HUDEP-2 (cell line): ENCODE measurements around the gene MEIS1.

Experiments
- DNase-seq, 76 experiments: peaks; one replicate each; lab custom pipeline; 2025; ENCODE audit not compliant: unreplicated experiment in 76 of 76; lab: John Stamatoyannopoulos, UW

MEIS1 gene

DNA sequence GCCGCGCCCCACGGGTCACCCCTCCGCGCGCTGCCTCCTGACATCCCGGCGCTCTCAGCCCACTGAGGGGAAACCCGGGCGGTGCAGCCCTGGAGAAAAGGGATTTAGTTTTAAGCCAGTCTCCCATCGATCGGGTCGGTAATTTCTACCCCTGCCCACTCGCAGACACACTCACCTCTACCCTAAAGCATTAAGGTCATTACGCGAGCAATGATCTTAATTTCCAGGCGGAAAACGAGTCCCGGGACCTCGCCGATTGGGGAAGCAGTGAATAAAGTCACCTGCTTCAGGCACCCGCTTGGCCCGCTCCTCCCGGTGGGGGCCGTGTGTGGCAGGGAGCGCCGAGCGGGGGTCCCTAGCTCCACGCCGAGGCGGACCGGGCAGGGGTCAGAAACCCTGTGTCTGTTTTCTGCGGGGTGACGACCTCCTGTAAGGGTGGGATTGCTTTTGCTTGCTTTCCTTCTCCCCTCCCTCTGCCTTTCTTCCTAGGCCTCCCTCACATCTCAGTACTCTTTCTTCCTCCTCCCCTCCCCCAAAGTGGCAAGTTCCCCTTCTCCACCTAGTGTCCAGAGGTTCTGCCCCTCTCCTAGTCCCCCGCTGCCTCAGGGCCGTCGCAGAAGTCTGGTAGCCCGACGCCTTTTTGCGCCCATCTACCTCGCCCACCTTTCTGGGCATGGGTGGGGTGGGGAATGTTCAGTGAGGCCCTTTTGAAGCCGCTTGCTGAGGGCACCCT, 142.6 kb downstream of the MEIS1 start:
- DNase-seq, result no peak

DNA sequence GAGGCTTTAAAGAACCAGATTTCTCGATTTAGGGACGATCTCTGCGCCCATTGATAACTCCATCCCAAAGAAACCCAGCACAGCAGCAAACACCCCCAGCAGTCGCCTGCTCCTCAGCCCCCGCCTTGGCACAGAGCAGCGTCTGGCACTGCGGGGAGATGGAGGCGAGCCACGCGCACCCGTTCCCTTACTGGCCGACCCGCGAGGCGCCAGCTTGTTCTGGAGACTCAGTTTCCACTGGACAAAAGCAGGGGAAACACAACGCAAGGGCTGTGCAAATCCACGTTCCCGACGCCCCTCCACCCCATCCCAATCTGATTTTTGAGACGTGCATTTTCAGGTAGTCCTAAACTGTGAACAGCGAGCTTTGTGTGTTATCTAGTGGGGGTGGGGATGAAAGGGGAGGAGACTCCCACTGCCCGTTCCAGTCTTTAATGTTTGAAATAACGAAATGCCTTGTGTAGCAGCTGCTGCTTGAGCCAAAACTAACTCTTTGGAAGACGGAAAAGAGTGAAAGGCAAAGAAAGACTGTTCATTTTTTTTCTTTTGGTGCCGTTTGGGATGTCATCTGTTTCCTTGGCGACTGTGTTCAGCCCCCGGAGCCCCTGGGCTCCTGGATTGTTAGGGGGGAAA, 143.2 kb downstream of the MEIS1 start:
- no peak for DNase-seq

DNA sequence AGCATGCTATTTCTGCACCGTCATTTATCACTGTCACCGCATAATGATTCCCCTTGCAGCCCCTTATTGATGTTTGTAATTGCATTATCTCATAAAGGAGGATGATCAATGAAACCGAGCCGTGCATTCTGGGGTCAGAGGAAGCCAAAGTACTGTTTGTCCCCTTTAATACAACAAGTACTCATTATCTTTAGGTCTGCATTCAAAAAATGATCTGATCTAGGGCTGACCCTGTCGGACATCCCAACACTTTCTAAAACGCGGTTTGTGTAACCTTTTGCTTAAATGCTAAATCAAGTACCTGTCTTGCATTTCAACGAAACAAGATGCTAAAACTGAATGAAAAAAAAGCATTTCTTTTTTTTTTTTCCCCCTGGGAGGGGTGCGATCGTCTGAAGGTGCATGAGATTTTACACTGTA, 143.8 kb downstream of the MEIS1 start:
- no peak for DNase-seq

DNA sequence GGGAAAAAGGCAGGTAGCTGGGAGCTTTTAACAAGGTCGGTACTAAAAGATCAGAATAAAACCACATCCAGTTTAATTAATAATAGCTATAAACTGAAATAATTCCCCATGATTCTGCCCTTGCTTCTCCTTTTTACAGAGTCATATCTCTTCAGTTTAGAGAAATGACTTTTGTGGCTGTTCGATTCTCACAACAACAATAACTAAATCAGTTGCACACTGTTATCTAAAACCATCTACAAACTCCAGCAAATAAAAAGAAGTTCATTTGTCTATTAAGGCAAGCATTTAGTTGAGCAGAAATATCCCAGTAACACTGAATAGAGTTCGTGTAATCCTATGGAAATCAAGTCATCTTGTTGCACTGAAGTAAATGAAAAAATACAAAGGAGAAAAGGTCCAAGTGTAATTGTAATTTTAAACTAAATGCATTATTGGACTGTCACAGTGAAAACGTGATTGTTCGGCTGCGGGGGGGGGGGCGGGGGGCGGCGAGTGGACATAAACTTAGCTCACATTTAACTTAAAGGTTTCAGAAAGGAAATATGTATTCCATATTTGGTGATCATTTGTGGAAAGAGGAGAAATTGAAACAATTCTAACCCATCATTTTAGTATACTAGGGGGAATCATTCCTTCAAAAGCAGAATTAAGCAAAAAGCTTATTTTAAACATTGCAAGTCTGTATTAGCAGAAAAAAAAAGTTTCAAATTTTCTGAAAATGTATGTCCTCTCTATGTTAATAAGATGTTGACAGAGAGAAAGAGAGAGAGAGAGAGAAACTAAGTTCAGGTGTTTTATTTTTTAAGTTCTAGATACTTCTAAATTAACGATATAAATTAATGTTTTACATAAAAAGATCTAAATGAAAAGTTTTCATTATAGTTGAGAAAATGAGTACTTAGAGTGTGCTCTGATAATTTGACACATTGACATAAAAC, 144.5 kb downstream of the MEIS1 start:
- no peak for DNase-seq

DNA sequence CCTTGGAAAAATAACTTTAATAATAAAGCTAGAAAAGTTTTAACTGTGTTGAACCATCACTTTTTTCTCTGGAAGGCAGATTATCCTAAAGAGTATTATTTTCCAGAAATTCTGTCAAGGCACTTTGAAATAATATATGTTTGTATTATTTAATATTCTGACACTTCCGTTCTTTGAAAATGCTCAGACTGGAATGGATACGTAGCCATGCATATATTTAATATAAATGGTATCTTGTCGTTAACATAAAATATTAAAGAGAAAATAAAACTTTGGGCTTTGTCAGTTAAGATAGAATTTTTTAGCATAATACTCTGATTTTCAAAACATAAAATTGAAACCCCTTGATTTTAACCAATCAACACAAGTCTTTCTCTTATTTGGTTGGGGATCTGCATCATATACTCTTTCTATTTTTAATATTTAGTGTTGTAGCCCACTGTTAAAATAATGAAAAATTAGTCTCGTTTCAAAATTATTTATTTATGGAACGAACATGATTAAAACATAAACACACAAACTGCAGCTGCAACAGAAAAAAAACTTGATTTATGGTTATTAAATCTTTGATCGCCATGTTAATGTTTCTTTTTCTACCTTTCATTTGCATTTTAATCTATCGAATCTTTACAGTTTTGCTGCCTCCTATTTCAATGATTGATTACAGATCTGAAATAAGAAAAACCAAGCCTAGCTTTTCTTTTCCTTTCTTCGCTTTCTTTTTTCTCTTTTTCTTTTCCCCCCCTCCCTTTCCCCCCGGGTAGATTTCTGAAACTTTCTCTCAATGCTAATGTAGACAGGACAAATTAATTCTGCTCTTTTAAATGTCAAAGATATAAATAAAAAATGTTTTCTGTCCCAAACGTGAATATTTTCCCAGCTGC, 145.5 kb downstream of the MEIS1 start:
- DNase-seq, result no peak

DNA sequence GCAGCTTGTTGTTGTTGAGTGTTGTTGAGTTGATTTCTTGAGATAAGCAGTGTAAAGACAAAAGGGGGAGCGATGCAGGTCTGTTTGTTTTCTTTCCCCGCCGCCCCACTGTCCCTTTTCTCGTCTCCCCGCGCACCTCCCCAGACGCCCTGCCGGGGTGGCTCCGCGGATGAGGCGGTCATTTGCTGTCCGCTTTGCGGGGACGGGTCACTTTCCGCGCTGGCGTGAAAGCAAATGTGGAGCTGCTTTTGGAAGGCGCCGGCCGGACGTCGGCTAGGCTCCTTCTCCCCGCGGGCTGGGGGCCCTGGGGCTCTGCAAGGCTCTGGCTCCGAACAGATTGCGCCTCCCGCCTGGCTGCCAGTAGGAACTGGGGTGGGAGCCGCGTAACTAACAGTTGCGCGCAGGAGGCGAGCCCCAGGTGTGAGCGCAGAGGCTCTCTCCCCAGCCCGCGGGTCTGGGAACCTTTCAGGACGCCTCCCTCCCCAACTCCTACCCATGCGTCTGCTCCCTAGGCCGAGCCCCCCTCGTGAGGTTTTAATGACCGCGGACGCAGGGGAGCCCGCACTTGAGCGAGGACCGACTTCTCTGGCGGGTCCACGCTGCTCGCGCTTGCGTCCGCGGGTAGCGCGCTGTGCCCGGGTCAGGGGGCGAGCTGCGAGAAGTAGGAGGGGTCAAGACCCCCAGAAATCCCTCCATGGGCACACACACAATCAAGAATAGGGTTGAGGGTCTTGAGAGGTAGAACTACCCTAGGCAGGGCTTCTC, 146.6 kb downstream of the MEIS1 start:
- no peak for DNase-seq

DNA sequence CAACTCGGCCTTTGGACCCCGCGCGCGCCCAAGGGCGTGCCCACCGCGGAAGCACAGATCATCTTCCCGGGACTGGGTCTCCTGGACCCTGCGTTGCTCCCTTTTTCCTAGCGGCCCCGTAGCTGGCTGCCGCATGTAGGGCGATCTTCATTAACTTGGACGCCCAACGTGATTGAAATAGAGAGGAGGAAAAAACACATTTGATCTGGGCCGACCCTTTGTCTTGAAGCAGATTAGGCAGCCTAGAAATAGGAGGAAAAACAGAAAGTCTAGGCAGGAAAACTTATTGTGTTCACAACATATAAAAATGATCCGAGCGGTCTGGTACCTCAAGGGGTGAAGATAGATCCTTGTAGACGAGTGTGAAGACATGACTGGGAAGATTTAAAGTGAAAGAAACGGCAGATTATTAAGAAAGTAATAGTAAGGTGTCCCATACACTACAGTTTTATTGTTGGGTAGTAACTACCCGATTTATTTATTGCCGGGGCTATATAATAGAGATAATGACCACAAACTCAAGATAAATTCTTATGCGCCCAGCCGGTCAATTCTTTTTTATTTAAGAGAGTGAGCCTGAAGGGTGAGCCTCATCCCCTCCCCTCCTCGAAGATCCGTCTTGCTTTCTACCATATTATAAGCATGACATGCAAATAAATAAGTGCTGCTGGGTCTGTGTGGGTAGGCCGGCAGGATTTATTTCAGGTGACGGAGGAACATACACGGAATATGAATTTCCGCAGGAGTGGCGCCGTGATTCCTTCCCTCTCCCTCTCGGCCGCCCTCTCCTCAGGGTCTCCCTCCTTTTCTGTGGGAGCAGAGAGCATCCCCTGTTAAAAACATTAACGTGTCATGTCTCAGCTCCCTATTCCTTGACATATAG, 147.4 kb downstream of the MEIS1 start:
- DNase-seq, result no peak

DNA sequence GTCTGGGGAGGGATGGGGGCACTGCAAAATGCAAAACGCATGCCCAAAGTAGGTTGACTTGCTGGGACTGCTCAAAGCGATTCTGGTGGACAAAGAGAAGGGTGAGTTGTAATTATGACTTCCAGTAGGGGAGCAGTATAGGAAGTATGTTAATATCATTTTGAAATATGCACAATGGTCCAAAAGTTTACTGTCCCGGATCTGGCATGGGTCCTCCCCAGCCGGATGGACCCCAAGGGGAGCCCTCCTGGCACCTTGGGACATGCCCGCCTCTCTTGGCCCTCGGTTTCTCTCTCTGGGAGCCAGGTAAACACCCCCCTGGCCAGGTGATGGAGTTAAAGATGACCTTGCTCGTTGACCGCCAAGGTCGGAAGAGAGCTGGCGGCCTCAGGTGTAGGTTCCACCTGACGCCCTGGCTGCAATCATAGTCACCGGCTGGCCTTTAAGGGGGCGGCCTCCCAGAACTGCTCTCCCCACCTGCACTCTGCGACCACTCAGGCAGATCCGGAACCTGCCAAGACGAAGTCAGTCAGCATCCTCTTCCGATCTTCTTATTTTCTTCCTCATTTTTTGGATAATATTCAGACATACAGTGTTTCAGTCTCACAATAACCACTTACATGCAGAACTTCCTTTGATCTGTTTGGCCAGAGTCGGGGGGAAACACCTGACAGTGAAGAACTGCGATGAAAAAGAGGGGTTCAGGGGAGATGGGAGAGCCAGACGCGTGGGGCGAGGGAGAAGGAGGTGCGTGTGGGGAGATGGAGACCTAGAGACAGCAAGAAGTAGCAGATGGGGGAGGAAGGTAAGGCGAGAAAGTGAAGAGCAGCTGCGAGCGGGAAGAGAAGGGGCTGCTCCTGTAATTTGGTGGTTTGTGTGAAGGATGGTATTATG, 148.3 kb downstream of the MEIS1 start:
- DNase-seq, result no peak

DNA sequence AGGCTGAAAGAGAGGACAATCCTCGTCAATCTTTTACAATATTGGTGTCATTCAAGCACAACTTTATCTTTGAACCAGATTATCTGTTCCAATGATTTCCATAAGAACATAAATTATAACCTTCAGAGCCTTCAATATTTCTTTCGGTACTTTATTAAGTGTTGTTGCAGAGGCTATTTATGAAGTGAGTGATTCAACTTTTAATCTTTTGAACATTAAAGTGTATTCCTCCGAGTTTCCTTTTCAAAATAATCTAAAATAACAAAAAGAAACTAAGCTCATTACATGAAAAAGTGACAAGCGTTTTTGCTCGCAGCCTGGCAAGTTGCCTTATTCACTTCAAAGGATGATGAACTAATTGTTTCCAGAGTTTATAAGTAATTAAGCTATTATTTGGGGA, 149.0 kb downstream of the MEIS1 start:
- no peak for DNase-seq

DNA sequence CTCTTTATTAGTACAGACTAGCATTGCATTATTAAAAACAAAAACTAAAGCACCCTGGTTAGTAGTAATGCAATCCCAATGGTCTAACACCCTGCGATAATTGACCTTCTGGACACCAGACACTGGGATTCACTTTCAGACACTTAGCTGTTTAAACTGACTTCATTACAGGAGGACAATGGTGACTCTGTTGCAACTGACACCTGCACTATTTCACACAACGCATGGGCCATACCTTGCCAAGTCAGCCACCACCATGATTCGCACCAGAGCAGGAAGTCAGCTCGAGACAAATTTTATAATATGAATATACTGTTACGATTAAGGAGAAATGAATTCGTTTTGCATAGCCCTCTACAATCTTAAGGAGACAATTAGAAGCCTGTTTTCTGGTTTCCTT, 150.7 kb downstream of the MEIS1 start:
- no peak for DNase-seq

DNA sequence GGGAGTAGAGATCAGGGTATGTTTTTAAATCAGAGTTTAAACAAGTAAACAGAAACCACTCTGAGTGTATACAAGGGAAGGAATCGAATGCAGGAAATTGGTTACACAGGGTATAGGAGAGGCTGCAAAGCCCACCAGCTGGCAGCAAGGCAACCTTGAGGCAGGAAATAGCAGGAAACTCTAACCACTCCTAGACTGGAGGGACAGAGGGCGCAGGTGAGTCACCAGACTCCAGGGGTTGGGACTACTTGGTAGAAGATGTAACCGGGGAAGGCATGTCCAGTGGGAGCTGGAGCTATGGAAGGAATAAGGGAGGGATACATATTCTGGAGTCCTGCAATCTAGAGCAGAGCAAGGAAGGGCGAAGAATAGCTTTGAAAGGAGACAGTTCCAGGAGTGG, 152.3 kb downstream of the MEIS1 start:
- peak in 1 of 76 experiments; percentile 14 for DNase-seq

DNA sequence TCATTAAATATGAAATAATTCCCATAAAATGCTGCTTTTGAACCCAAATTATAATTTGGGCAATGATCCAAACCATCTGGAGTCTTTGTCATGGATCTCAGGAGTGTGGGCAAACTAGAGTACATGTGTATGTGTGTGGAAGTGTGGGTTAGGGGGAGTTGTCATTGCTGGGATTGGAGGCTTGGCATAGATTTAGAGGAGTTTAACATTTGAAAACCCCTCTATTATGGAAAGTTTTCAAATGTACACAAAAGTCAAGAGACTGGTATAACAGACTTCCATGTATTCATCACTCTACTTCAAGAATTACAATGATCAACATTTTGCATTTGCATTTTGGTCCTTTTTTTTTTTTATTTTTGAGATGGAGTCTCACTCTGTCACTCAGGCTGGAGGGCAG, 159.1 kb downstream of the MEIS1 start:
- DNase-seq, result no peak

DNA sequence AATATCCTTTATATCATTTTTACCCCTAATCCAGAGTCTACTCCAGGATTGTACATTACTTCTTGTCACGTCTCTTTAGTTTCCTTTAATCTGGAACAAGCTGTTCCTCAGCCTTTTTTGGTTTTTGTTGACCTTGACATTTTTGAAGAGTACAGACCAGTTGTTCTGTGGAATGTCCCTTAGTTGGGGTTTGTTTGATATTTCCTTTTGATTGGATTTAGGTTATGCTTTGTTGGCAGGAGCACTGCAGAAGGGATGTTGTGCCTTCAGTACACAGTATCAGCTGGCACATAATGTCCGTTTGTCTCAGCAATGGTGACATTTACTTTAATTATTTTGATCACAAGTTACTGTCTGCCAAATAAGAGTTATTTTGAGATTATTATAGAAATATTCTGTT, 160.6 kb downstream of the MEIS1 start:
- DNase-seq, result no peak

DNA sequence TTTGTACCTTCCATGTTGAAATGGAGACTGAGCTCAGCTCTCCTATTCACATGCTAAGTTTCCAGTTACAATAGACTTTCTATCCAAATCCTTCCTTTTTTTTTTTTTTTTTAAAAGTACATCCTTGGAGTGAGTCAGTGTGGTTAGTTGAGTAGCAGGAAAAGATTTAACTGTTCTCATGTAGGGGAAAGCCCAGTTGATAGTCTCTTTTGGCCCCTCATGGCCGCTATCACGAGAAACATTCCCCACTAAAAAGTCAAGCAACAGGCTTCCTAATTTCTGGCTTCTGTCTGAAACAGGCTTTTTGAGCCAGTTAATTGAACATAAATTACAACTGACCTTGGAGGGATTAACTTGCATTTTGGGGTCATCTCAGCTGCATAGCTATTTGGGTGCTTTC, 161.3 kb downstream of the MEIS1 start:
- no peak for DNase-seq

DNA sequence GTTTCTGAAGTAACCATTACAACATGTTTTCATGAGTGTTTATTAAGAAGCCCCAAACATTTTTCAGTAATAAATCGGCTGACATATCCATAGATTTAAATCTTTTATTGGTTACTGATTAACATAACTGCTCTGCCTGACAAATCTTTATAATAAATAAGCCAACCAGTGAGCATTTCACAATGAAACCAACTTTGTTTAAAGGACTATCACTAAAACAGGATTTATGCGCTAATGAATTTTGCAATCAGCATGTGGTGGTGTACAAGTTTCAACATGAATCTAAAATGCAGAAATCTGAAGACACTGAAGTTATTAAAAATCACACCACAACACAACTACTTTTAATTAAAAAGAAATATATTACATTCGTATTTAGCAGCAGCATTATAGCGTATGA, 166.7 kb downstream of the MEIS1 start:
- DNase-seq, result no peak

DNA sequence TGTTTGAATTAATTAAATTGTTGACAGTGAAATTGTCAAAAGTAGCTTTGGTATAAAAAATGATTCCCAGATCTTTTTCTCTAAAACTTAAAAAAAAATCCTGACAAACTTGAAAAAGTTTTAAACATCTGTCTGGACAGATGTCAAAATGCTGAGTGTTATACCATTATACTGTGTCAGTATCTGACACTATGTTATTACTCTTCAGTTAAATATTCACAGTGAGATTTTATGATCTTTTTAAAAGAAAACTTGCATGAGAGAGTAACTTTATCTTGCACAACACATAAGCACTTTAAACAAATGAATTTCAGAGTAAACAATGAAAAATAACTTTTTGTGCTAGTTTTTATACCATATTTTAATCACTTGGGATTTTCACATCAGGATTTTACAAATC, 167.4 kb downstream of the MEIS1 start:
- DNase-seq, result no peak

DNA sequence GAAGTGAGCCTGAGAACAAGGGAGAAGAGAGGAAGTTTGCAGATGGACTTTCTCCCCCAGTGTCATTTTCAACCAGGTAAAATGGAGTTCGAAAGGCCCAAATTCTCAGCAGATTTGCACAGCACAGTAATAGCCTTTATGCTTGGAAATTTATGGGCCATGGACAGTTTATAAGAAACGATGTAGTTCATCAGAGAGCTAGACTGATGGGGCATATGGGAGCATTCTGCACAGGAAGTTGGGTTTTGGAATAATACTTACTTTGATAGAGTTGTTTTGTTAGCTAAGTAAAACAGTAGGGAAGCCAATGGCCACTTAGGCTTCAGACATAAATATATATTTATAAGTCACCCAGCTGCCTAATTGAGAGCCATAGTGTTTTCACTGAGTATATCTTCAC, 169.4 kb downstream of the MEIS1 start:
- no peak for DNase-seq

DNA sequence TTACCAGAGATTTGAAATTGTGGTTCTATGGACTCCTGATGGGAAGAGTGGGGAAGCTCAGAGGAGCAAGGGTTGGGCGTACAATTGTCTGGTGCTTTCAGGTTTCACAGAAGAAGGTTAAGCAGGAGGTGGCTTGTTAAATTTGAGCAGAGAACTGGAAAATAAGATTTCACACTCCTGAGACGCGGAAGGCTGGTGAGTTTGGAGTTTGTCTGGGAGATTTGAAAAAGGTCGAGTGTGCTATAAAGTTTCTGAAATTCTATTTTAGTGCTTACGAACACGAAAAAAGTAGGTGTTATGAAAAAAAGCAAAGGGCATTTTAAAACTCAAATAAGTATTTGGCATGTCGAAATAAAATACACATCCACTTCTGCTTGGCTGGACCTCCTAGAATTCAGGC, 170.1 kb downstream of the MEIS1 start:
- DNase-seq, result no peak
